Measurements from ENCODE around the gene MAK. TPM values are rescaled to one million over a fixed set of nuclear protein-coding genes. Genes with fewer than 3 reads are reported as not detected.

The MAK gene
- total RNA-seq, 1 experiment from 2014 or later, result 0.07 TPM

DNA sequence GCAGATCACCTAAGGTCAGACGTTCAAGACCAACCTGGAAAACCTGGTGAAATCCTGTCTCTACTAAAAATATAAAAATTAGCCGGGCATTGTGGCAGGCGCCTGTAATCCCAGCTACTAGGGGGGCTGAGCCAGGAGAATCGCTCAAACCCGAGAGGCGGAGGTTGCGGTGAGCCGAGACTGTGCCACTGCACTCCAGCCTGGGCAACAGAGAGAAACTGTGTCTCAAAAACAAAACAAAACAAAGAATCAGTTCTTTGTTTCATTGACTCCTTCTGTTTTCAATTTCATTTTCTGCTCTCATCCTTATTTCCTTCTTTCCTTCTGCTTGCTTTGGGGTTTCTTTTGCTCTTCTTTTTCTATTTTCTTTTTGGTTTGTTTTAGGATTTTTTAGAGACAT, 124.4 kb downstream of the MAK start:
- H3K9me3 Mint-ChIP-seq, result peaks cover 14% of the 10 kb centered on the region
- H3K36me3 Mint-ChIP-seq, result peaks cover 26% of the 10 kb centered on the region
- H3K27ac Mint-ChIP-seq, result no peak overlapping the region
- CTCF ChIA-PET, result no interaction called here
- POLR2A ChIA-PET, result no interaction called here
- DNase-seq (ENCODE audit: low spot score) (no peak), ATAC-seq (no peak)
- TF ChIP-seq, protein P1, sequence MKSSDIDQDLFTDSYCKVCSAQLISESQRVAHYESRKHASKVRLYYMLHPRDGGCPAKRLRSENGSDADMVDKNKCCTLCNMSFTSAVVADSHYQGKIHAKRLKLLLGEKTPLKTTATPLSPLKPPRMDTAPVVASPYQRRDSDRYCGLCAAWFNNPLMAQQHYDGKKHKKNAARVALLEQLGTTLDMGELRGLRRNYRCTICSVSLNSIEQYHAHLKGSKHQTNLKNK (CRISPR knock-in tag; IDR thresholded peaks at IDR 0.05), result no peak
- TF ChIP-seq TEAD4 (CRISPR knock-in tag; IDR thresholded peaks at IDR 0.05), result no peak
- TF ChIP-seq FOXP1 (CRISPR knock-in tag; IDR thresholded peaks at IDR 0.05; ENCODE audit: borderline replicate concordance), result no peak
- no peak for TF ChIP-seq NFE2L1 (CRISPR knock-in tag; IDR thresholded peaks at IDR 0.05)
- TF ChIP-seq, protein P2, sequence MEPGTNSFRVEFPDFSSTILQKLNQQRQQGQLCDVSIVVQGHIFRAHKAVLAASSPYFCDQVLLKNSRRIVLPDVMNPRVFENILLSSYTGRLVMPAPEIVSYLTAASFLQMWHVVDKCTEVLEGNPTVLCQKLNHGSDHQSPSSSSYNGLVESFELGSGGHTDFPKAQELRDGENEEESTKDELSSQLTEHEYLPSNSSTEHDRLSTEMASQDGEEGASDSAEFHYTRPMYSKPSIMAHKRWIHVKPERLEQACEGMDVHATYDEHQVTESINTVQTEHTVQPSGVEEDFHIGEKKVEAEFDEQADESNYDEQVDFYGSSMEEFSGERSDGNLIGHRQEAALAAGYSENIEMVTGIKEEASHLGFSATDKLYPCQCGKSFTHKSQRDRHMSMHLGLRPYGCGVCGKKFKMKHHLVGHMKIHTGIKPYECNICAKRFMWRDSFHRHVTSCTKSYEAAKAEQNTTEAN (CRISPR knock-in tag; IDR thresholded peaks at IDR 0.05), result no peak
- TF ChIP-seq ZNF121 (CRISPR knock-in tag; IDR thresholded peaks at IDR 0.05), result no peak
- TF ChIP-seq, protein P3, sequence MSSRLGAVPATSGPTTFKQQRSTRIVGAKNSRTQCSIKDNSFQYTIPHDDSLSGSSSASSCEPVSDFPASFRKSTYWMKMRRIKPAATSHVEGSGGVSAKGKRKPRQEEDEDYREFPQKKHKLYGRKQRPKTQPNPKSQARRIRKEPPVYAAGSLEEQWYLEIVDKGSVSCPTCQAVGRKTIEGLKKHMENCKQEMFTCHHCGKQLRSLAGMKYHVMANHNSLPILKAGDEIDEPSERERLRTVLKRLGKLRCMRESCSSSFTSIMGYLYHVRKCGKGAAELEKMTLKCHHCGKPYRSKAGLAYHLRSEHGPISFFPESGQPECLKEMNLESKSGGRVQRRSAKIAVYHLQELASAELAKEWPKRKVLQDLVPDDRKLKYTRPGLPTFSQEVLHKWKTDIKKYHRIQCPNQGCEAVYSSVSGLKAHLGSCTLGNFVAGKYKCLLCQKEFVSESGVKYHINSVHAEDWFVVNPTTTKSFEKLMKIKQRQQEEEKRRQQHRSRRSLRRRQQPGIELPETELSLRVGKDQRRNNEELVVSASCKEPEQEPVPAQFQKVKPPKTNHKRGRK (CRISPR knock-in tag; IDR thresholded peaks at IDR 0.05; ENCODE audit: borderline replicate concordance), result no peak
- TF ChIP-seq, protein P4, sequence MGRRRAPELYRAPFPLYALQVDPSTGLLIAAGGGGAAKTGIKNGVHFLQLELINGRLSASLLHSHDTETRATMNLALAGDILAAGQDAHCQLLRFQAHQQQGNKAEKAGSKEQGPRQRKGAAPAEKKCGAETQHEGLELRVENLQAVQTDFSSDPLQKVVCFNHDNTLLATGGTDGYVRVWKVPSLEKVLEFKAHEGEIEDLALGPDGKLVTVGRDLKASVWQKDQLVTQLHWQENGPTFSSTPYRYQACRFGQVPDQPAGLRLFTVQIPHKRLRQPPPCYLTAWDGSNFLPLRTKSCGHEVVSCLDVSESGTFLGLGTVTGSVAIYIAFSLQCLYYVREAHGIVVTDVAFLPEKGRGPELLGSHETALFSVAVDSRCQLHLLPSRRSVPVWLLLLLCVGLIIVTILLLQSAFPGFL (CRISPR knock-in tag; IDR thresholded peaks at IDR 0.05; ENCODE audit: borderline replicate concordance), result no peak
- TF ChIP-seq, protein P5, sequence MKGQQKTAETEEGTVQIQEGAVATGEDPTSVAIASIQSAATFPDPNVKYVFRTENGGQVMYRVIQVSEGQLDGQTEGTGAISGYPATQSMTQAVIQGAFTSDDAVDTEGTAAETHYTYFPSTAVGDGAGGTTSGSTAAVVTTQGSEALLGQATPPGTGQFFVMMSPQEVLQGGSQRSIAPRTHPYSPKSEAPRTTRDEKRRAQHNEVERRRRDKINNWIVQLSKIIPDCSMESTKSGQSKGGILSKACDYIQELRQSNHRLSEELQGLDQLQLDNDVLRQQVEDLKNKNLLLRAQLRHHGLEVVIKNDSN (CRISPR knock-in tag; IDR thresholded peaks at IDR 0.05), result no peak
- TF ChIP-seq, protein P6, sequence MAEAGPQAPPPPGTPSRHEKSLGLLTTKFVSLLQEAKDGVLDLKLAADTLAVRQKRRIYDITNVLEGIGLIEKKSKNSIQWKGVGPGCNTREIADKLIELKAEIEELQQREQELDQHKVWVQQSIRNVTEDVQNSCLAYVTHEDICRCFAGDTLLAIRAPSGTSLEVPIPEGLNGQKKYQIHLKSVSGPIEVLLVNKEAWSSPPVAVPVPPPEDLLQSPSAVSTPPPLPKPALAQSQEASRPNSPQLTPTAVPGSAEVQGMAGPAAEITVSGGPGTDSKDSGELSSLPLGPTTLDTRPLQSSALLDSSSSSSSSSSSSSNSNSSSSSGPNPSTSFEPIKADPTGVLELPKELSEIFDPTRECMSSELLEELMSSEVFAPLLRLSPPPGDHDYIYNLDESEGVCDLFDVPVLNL (CRISPR knock-in tag; IDR thresholded peaks at IDR 0.05; ENCODE audit: borderline replicate concordance, low read depth), result no peak
- TF ChIP-seq, protein P7, sequence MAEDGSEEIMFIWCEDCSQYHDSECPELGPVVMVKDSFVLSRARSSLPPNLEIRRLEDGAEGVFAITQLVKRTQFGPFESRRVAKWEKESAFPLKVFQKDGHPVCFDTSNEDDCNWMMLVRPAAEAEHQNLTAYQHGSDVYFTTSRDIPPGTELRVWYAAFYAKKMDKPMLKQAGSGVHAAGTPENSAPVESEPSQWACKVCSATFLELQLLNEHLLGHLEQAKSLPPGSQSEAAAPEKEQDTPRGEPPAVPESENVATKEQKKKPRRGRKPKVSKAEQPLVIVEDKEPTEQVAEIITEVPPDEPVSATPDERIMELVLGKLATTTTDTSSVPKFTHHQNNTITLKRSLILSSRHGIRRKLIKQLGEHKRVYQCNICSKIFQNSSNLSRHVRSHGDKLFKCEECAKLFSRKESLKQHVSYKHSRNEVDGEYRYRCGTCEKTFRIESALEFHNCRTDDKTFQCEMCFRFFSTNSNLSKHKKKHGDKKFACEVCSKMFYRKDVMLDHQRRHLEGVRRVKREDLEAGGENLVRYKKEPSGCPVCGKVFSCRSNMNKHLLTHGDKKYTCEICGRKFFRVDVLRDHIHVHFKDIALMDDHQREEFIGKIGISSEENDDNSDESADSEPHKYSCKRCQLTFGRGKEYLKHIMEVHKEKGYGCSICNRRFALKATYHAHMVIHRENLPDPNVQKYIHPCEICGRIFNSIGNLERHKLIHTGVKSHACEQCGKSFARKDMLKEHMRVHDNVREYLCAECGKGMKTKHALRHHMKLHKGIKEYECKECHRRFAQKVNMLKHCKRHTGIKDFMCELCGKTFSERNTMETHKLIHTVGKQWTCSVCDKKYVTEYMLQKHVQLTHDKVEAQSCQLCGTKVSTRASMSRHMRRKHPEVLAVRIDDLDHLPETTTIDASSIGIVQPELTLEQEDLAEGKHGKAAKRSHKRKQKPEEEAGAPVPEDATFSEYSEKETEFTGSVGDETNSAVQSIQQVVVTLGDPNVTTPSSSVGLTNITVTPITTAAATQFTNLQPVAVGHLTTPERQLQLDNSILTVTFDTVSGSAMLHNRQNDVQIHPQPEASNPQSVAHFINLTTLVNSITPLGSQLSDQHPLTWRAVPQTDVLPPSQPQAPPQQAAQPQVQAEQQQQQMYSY (CRISPR knock-in tag; IDR thresholded peaks at IDR 0.05), result no peak
- no peak for TF ChIP-seq RELA (CRISPR knock-in tag; IDR thresholded peaks at IDR 0.05; ENCODE audit: borderline replicate concordance)
- TF ChIP-seq ZNF671 (CRISPR knock-in tag; IDR thresholded peaks at IDR 0.05), result no peak
- TF ChIP-seq, protein P8, sequence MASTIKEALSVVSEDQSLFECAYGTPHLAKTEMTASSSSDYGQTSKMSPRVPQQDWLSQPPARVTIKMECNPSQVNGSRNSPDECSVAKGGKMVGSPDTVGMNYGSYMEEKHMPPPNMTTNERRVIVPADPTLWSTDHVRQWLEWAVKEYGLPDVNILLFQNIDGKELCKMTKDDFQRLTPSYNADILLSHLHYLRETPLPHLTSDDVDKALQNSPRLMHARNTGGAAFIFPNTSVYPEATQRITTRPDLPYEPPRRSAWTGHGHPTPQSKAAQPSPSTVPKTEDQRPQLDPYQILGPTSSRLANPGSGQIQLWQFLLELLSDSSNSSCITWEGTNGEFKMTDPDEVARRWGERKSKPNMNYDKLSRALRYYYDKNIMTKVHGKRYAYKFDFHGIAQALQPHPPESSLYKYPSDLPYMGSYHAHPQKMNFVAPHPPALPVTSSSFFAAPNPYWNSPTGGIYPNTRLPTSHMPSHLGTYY (CRISPR knock-in tag; IDR thresholded peaks at IDR 0.05), result no peak
- TF ChIP-seq SOX15 (CRISPR knock-in tag; IDR thresholded peaks at IDR 0.05), result no peak
- TF ChIP-seq, protein P9, sequence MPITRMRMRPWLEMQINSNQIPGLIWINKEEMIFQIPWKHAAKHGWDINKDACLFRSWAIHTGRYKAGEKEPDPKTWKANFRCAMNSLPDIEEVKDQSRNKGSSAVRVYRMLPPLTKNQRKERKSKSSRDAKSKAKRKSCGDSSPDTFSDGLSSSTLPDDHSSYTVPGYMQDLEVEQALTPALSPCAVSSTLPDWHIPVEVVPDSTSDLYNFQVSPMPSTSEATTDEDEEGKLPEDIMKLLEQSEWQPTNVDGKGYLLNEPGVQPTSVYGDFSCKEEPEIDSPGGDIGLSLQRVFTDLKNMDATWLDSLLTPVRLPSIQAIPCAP (CRISPR knock-in tag; IDR thresholded peaks at IDR 0.05), result no peak
- TF ChIP-seq, protein P10, sequence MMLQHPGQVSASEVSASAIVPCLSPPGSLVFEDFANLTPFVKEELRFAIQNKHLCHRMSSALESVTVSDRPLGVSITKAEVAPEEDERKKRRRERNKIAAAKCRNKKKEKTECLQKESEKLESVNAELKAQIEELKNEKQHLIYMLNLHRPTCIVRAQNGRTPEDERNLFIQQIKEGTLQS (CRISPR knock-in tag; conservative IDR thresholded peaks at IDR 0.05), result no peak
- no peak for TF ChIP-seq NR3C1 (CRISPR knock-in tag; conservative IDR thresholded peaks at IDR 0.05; ENCODE audit: low read depth)
- no peaks in the 10 kb centered on the region for H3K4me1 Mint-ChIP-seq
- H3K27me3 Mint-ChIP-seq (ENCODE audit: low read depth), result no peaks in the 10 kb centered on the region
- H3K4me3 Mint-ChIP-seq, result no peak overlapping the region

Data from WTC11 (cell line).